ENCODE data around the gene RBP5.

DNA sequence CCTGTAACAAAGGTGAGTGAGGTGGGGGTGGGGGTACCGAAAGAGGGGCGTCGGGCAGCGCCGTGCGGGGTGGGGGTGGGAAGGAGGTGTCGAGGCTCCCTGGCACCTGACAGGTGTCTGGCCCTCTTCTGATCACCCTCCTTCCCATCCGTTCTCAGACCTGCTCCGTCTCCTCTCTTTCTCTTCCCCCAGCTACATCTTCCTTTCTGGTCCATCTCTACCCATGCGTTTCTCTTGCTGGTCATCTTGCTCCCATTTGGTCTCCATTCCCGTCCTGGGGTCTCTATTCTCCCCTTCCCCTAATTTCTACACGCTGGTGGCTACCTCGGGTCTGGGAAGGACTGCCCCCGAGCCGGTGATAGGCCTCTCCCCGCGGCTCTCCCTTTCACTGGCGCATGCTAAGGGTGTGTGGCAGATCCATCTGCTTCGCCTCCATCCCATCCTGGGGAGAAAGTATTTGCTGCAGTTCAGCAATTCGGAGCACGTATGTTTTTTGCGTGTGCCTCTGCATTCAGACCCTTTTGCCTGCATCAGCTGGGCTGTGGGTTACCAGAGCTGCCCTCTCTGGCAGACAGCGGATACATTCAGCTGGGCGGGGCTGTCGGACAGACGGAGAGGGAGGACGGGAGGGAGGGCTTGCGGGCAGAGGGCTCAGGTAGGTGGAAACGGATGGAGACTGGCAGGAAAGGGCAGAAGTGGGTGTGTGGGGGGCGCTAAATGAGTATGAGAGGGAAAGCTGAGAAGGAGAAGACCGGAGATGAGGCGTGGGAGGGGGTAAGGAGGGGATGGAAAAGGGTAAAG lies 2.2 kb upstream of the RBP5 start:
- TF ChIP-seq, protein P1, sequence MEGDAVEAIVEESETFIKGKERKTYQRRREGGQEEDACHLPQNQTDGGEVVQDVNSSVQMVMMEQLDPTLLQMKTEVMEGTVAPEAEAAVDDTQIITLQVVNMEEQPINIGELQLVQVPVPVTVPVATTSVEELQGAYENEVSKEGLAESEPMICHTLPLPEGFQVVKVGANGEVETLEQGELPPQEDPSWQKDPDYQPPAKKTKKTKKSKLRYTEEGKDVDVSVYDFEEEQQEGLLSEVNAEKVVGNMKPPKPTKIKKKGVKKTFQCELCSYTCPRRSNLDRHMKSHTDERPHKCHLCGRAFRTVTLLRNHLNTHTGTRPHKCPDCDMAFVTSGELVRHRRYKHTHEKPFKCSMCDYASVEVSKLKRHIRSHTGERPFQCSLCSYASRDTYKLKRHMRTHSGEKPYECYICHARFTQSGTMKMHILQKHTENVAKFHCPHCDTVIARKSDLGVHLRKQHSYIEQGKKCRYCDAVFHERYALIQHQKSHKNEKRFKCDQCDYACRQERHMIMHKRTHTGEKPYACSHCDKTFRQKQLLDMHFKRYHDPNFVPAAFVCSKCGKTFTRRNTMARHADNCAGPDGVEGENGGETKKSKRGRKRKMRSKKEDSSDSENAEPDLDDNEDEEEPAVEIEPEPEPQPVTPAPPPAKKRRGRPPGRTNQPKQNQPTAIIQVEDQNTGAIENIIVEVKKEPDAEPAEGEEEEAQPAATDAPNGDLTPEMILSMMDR (IDR thresholded peaks at IDR 0.05), result no peak
- TF ChIP-seq EP300 (IDR thresholded peaks at IDR 0.05) (no peak), POLR2A (IDR thresholded peaks at IDR 0.05) (no peak)

Data from stomach (tissue), 4 donors.